CD14-positive monocyte (primary cell): ENCODE measurements around the gene ABI2. TPM values are rescaled to one million over a fixed set of nuclear protein-coding genes. Genes with fewer than 3 reads are reported as not detected.

Source experiments
- DNase-seq, 3 donors: peaks; one replicate each; pipeline ENCODE4 v3.0.0-alpha.2; 2011 to 2022
- H2AFZ ChIP-seq: 2 replicates; pipeline ENCODE4 v1.6.0; 2012; ENCODE audit warnings: mild to moderate bottlenecking, low read depth, low read length, inconsistent platforms; ENCODE audit not compliant: insufficient read depth, poor library complexity, severe bottlenecking
- H3K27ac ChIP-seq, 2 donors: 1 replicate in 1 of 2; 2 replicates in 1 of 2; pipeline ENCODE4 v1.5.1; 2012 to 2013; ENCODE audit warnings: low read length in 2 of 2, control low read depth in 1 of 2, inconsistent platforms in 1 of 2, low read depth in 1 of 2, mild to moderate bottlenecking in 1 of 2
- H3K27me3 ChIP-seq, 2 donors: one replicate each; pipeline versions ENCODE4 v1.6.0 to v1.6.1; 2011 to 2013; ENCODE audit warnings: low read length in 2 of 2; ENCODE audit not compliant: control insufficient read depth in 2 of 2, insufficient read depth in 2 of 2
- H3K36me3 ChIP-seq, 2 donors: replicated peaks in 1 of 2; 1 replicate in 1 of 2; 2 replicates in 1 of 2; pipeline versions ENCODE4 v1.5.1 to v1.6.1; 2012 to 2013; ENCODE audit warnings: low read length in 2 of 2, control low read depth in 1 of 2, inconsistent platforms in 1 of 2, mild to moderate bottlenecking in 1 of 2; ENCODE audit not compliant: insufficient read depth in 2 of 2, control insufficient read depth in 1 of 2
- H3K4me1 ChIP-seq, 2 donors: 1 replicate in 1 of 2; 2 replicates in 1 of 2; pipeline versions ENCODE4 v1.5.1 to v1.6.1; 2012 to 2013; ENCODE audit warnings: low read length in 2 of 2, control low read depth in 1 of 2, inconsistent platforms in 1 of 2, mild to moderate bottlenecking in 1 of 2, moderate library complexity in 1 of 2; ENCODE audit not compliant: insufficient read depth in 2 of 2, control insufficient read depth in 1 of 2
- H3K4me2 ChIP-seq: replicated peaks from 2 replicates; pipeline ENCODE3; 2012; ENCODE audit warnings: low read length, moderate library complexity, mild to moderate bottlenecking; ENCODE audit not compliant: poor library complexity, severe bottlenecking; ENCODE audit errors: extremely low read depth
- H3K4me3 ChIP-seq, 3 experiments: fragments of 200-600 bp in 1 of 3; sonication (generic) in 1 of 3; replicated peaks in 1 of 3; 1 replicate in 2 of 3; 2 replicates in 1 of 3; pipeline ENCODE4 v1.5.1; 2011 to 2013; ENCODE audit warnings: low read length in 3 of 3, mild to moderate bottlenecking in 3 of 3, control low read depth in 2 of 3, low read depth in 2 of 3, inconsistent platforms in 1 of 3, moderate library complexity in 1 of 3
- H3K79me2 ChIP-seq: 2 replicates; pipeline ENCODE4 v1.6.0; 2012; ENCODE audit warnings: mild to moderate bottlenecking, control low read depth, inconsistent platforms, low read length, moderate library complexity; ENCODE audit not compliant: insufficient read depth
- H3K9ac ChIP-seq: 2 replicates; pipeline ENCODE4 v1.6.0; 2017; ENCODE audit warnings: low read length, mild to moderate bottlenecking; ENCODE audit not compliant: insufficient read depth, poor library complexity, severe bottlenecking
- H3K9me3 ChIP-seq, 2 donors: replicated peaks in 1 of 2; 1 replicate in 1 of 2; 2 replicates in 1 of 2; pipeline versions ENCODE4 v1.5.1 to v1.6.1; 2012 to 2013; ENCODE audit warnings: low read length in 2 of 2, control low read depth in 1 of 2; ENCODE audit not compliant: control insufficient read depth in 1 of 2, insufficient read depth in 1 of 2
- H4K20me1 ChIP-seq: 2 replicates; pipeline ENCODE4 v1.6.0; 2012; ENCODE audit warnings: mild to moderate bottlenecking, low read length, control low read depth, moderate library complexity; ENCODE audit not compliant: insufficient read depth
- H3K27ac Mint-ChIP-seq, 7 donors: one replicate each; pipeline ENCODE4 v1.8.0; 2020; ENCODE audit warnings: mild to moderate bottlenecking in 7 of 7, mixed read lengths in 7 of 7, moderate library complexity in 6 of 7, inconsistent platforms in 2 of 7
- H3K27me3 Mint-ChIP-seq, 3 donors: one replicate each; pipeline ENCODE4 v1.8.0; 2021 to 2022; ENCODE audit warnings: low read depth in 3 of 3, mild to moderate bottlenecking in 3 of 3, mixed read lengths in 3 of 3, moderate library complexity in 3 of 3, inconsistent platforms in 1 of 3
- H3K36me3 Mint-ChIP-seq, 2 donors: one replicate each; pipeline ENCODE4 v1.8.0; 2020; ENCODE audit warnings: mixed read lengths in 2 of 2, inconsistent platforms in 1 of 2, mild to moderate bottlenecking in 1 of 2
- H3K4me1 Mint-ChIP-seq: one replicate; pipeline ENCODE4 v1.8.0; 2020; ENCODE audit warnings: mild to moderate bottlenecking, mixed read lengths
- H3K4me3 Mint-ChIP-seq, 2 donors: one replicate each; pipeline ENCODE4 v1.8.0; 2020; ENCODE audit warnings: mild to moderate bottlenecking in 2 of 2, mixed read lengths in 2 of 2, moderate library complexity in 1 of 2
- H3K9me3 Mint-ChIP-seq, 7 donors: one replicate each; pipeline ENCODE4 v1.8.0; 2020 to 2022; ENCODE audit warnings: mixed read lengths in 7 of 7, mild to moderate bottlenecking in 6 of 7, moderate library complexity in 6 of 7, inconsistent platforms in 2 of 7
- CTCF ChIP-seq: fragments of 200-600 bp; IDR thresholded peaks from one replicate; pipeline ENCODE4 v1.8.0; 2022; ENCODE audit warnings: antibody characterized with exemption, mild to moderate bottlenecking
- WGBS: methylation state at CpG from one replicate; pipeline ENCODE4 v1.1.5; 2013; ENCODE audit warnings: missing lambda C conversion rate; ENCODE audit not compliant: insufficient coverage; 5-methylcytosine and 5-hydroxymethylcytosine counted together
- intact Hi-C, 2 donors: fragments of 100-400 bp; cut with micrococcal nuclease; formaldehyde crosslinking; loops; one replicate each; pipeline versions ENCODE4 v1.15.0 to v1.15.1; 2023
- polyA plus RNA-seq, 3 donors: library from polyadenylated mRNA; depleted of rRNA in 1 of 3; unstranded in 2 of 3; stranded (reverse) in 1 of 3; fragments of 300-500 nt in 2 of 3; fragments of >200 nt in 1 of 3; fragmentation: Illumina TruSeq in 2 of 3; gene quantifications; 1 replicate in 2 of 3; 2 replicates in 1 of 3; pipeline ENCODE4 v1.2.3, GENCODE V29; 2012 to 2021

ABI2 gene
- polyA plus RNA-seq, 3 donors: 6.1 to 9.2 (median 7.1) TPM

- Histone ChIP-seq H3K79me2 (no peaks in the 10 kb centered on the region), H3K36me3 (no peaks in the 10 kb centered on the region), H3K4me1 (no peaks in the 10 kb centered on the region), H4K20me1 (no peaks in the 10 kb centered on the region), H3K27me3 (no peaks in the 10 kb centered on the region), H2AFZ (no peak overlapping the region), H3K27ac (no peak overlapping the region), H3K9ac (no peak overlapping the region), H3K4me3 (no peak overlapping the region), H3K9me3 (no peaks in the 10 kb centered on the region), H3K4me2 (no peak overlapping the region)
- Mint-ChIP-seq H3K9me3 (no peaks in the 10 kb centered on the region), H3K36me3 (no peaks in the 10 kb centered on the region), H3K27me3 (no peaks in the 10 kb centered on the region), H3K4me1 (peaks cover 2% of the 10 kb centered on the region), H3K27ac (no peak overlapping the region), H3K4me3 (no peak overlapping the region)
- WGBS: no CpG with 5 or more reads among the region's 5 CpGs
- no peak for DNase-seq
- TF ChIP-seq CTCF: no peak
- intact Hi-C loops: no loop called here
Observed at GRCh38 chr2:203431391-203432185, 103.4 kb downstream of the ABI2 start.

GRCh38 chr2:203432811-203433210 is 104.6 kb downstream of the ABI2 start:
- no peak for DNase-seq
- Histone ChIP-seq H3K36me3 (no peaks in the 10 kb centered on the region), H3K27me3 (no peaks in the 10 kb centered on the region), H3K79me2 (no peaks in the 10 kb centered on the region), H3K4me2 (no peak overlapping the region), H3K9ac (no peak overlapping the region), H3K4me3 (no peak overlapping the region), H2AFZ (no peak overlapping the region), H3K9me3 (no peaks in the 10 kb centered on the region), H4K20me1 (no peaks in the 10 kb centered on the region), H3K27ac (no peak overlapping the region), H3K4me1 (no peaks in the 10 kb centered on the region)
- peaks cover 0 to 2% of the 10 kb centered on the region in 2 donors for H3K36me3 Mint-ChIP-seq
- intact Hi-C loops: no loop called here
- no peak overlapping the region for H3K27ac Mint-ChIP-seq
- no peaks in the 10 kb centered on the region for H3K27me3 Mint-ChIP-seq
- no peak overlapping the region for H3K4me3 Mint-ChIP-seq
- 100% methylated on average over 1 of the region's 6 CpGs for WGBS
- H3K4me1 Mint-ChIP-seq: no peaks in the 10 kb centered on the region
- no peaks in the 10 kb centered on the region for H3K9me3 Mint-ChIP-seq
- TF ChIP-seq CTCF: no peak
